Duodenal mucosa (tissue), 2 donors: Measurements from ENCODE around the gene PUS7L.
"Not testable (repeated sequence)": the region's sequence is repeated elsewhere in the genome, so short reads cannot be mapped to it uniquely, and the experiment has no call there.

Source experiments
- H3K27ac ChIP-seq: one replicate; pipeline ENCODE4 v1.7.0; 2013; ENCODE audit warnings: low read depth, low read length
- H3K27me3 ChIP-seq, 2 donors: one replicate each; pipeline ENCODE4 v1.7.0; 2013; ENCODE audit warnings: low read length in 2 of 2, control low read depth in 1 of 2; ENCODE audit not compliant: insufficient read depth in 2 of 2, control insufficient read depth in 1 of 2
- H3K36me3 ChIP-seq, 2 donors: one replicate each; pipeline ENCODE4 v1.7.0; 2013; ENCODE audit warnings: low read length in 2 of 2, control low read depth in 1 of 2; ENCODE audit not compliant: insufficient read depth in 2 of 2, control insufficient read depth in 1 of 2
- H3K4me1 ChIP-seq, 2 donors: one replicate each; pipeline ENCODE4 v1.7.0; 2013; ENCODE audit warnings: low read length in 2 of 2, control low read depth in 1 of 2; ENCODE audit not compliant: insufficient read depth in 2 of 2, control insufficient read depth in 1 of 2
- H3K4me3 ChIP-seq, 2 donors: one replicate each; pipeline ENCODE4 v1.7.0; 2013; ENCODE audit warnings: low read length in 2 of 2, low read depth in 1 of 2
- H3K9ac ChIP-seq, 2 donors: one replicate each; pipeline ENCODE4 v1.7.0; 2013; ENCODE audit warnings: low read length in 2 of 2, low read depth in 1 of 2
- H3K9me3 ChIP-seq, 2 donors: one replicate each; pipeline ENCODE4 v1.7.0; 2013; ENCODE audit warnings: low read length in 2 of 2, control low read depth in 1 of 2; ENCODE audit not compliant: control insufficient read depth in 1 of 2

The PUS7L gene

GRCh38 chr12:43751360-43751759 is 7.2 kb downstream of the PUS7L start:
- H3K36me3 ChIP-seq, H3K9me3 ChIP-seq, H3K4me3 ChIP-seq, H3K9ac ChIP-seq, H3K27me3 ChIP-seq, H3K4me1 ChIP-seq, H3K27ac ChIP-seq: not testable (repeated sequence)

DNA sequence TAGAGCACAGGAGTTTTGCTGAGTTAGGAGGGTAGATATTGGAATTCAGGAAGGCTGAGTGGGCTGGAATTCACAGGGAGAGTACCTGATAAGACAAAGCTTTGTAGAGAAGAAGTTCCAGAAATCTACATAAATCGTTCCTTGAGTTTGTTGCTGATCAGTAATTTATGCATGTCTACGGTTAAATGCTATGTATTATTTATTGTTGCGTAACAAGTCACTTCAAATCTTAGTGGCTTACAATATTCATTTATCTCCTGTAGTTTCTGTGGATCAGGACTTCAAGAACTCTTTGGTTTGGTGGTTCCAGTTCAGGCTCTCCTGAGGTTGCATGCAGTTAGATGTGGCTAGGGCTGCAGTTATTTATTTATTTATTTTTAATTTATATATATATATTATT is 7.8 kb downstream of the PUS7L start:
- Histone ChIP-seq H3K4me1 (peaks cover 0 to 5% of the 10 kb centered on the region in 2 donors), H3K27ac (no peak overlapping the region), H3K9ac (no peak overlapping the region), H3K4me3 (no peak overlapping the region), H3K27me3 (no peaks in the 10 kb centered on the region), H3K9me3 (peaks cover 0 to 5% of the 10 kb centered on the region in 2 donors), H3K36me3 (peaks cover 5 to 6% of the 10 kb centered on the region in 2 donors)

DNA sequence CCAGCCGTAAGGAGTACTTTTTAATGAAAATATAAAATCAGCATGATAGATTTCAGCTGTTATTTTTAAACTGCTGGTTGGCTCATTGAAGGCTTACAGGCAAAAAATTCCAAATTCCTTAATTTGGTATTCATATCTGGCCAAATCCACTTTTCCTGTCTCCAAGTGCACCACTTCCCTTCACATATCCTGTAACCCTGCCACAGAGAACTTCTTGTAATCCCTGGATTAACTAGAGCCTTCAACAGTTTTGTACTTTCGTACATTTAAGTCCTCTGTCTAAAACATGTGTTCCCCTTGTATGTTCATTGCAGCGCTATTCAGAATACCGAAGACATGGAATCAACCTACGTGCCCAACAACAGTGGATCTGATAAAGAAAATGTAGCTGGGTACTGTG is 9.6 kb downstream of the PUS7L start:
- peaks cover 0 to 5% of the 10 kb centered on the region in 2 donors for H3K9me3 ChIP-seq
- peaks cover 12 to 15% of the 10 kb centered on the region in 2 donors for H3K36me3 ChIP-seq
- H3K4me3 ChIP-seq: no peak overlapping the region
- H3K27me3 ChIP-seq: no peaks in the 10 kb centered on the region
- H3K4me1 ChIP-seq: peaks cover 0 to 5% of the 10 kb centered on the region in 2 donors
- H3K9ac ChIP-seq: no peak overlapping the region
- H3K27ac ChIP-seq: no peak overlapping the region

DNA sequence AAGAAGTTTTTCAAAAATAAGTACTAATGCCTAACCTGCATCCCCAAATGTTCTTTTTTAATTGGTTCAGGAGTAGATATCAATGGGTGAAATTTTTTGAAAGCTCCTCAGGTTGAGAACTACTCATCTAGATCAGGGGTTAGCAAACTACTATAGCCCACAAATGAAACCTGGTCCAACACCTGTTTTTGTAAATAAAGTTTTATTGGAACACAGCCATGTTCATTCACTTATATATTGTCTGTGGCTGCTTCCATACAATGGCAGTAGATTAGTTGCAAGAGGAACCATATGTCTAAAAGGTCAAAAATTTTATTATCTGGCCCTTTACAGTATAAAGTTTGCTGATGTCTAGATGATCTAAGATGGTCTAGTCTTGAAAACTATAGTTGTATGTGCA is 13.8 kb downstream of the PUS7L start:
- H3K9ac ChIP-seq: no peak overlapping the region
- no peak overlapping the region for H3K4me3 ChIP-seq
- peaks cover 10 to 12% of the 10 kb centered on the region in 2 donors for H3K36me3 ChIP-seq
- no peaks in the 10 kb centered on the region for H3K27me3 ChIP-seq
- H3K4me1 ChIP-seq: no peaks in the 10 kb centered on the region
- no peak overlapping the region for H3K27ac ChIP-seq
- no peaks in the 10 kb centered on the region for H3K9me3 ChIP-seq

- H3K36me3 ChIP-seq: peaks cover 10 to 12% of the 10 kb centered on the region in 2 donors
- H3K4me3 ChIP-seq: no peak overlapping the region
- no peak overlapping the region for H3K27ac ChIP-seq
Observed at GRCh38 chr12:43742106-43742505, 16.5 kb downstream of the PUS7L start.

DNA sequence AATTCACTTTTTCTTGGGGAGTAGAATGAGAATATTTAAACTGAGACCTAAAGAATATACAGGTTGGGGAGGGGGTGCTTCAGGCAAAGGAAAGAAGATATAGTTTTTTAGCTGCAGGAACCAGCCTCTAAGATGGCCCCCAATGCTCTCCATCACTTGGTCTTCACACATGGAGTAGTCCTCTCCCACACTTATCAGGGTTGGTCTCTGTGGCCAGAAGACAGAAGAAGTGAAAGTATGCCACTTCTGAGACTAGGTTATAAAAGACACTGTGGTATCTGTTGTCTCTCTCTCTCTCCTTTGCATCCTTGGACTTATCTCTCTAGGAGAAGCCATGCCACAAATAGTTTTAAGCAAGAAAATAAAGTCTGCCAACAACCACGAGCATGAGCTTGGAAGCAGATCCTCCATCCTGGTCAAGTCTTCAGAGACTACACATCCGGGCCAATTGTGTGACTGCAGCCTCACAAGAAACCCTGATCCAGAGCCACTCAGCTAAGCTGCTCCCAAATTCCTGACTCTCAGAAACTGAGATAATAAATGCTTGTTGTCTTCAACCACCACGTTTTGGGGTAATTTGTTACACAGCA is 18.0 kb downstream of the PUS7L start:
- H3K36me3 ChIP-seq: peaks cover 16 to 23% of the 10 kb centered on the region in 2 donors
- no peak overlapping the region for H3K9ac ChIP-seq
- no peak overlapping the region for H3K4me3 ChIP-seq
- H3K4me1 ChIP-seq: no peaks in the 10 kb centered on the region
- H3K9me3 ChIP-seq: no peaks in the 10 kb centered on the region
- H3K27me3 ChIP-seq: no peaks in the 10 kb centered on the region
- no peak overlapping the region for H3K27ac ChIP-seq

More at GRCh38 chr12:43742106-43742505, 16.5 kb downstream of the PUS7L start:
- Histone ChIP-seq H3K4me1 (no peaks in the 10 kb centered on the region), H3K9me3 (no peaks in the 10 kb centered on the region), H3K9ac (no peak overlapping the region), H3K27me3 (no peaks in the 10 kb centered on the region)

- Histone ChIP-seq H3K36me3 (peaks cover 5 to 30% of the 10 kb centered on the region in 2 donors), H3K27me3 (no peaks in the 10 kb centered on the region), H3K9me3 (no peaks in the 10 kb centered on the region), H3K9ac (no peak overlapping the region), H3K4me1 (no peaks in the 10 kb centered on the region), H3K4me3 (no peak overlapping the region), H3K27ac (no peak overlapping the region)
Observed at GRCh38 chr12:43737646-43738045, 20.9 kb downstream of the PUS7L start.

DNA sequence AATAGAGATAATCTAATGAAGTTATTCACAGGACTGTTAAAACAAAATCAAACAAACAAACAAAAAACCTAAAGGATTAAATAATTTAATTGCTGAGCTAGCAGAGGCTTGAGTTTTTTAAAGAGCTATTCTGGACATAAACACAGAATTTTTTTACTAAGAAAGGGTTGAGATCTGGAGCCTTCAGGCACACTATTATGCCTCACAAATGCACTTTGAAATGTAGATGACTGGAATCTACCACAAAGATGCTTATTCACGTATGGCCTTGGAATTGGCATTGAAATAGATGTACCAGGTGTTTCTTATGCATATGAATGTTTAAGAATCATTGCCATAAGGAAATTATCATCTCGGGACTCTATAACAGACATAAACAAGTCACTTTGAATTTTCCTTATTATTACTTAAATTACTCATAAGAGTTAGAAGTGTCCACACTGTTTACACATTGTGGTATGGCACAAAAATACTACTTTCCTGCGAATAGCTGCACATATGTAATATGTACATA is 21.6 kb downstream of the PUS7L start:
- Histone ChIP-seq H3K9me3 (no peaks in the 10 kb centered on the region), H3K27me3 (no peaks in the 10 kb centered on the region), H3K4me1 (no peaks in the 10 kb centered on the region), H3K36me3 (peaks cover 5 to 34% of the 10 kb centered on the region in 2 donors), H3K9ac (no peak overlapping the region), H3K27ac (no peak overlapping the region), H3K4me3 (no peak overlapping the region)

DNA sequence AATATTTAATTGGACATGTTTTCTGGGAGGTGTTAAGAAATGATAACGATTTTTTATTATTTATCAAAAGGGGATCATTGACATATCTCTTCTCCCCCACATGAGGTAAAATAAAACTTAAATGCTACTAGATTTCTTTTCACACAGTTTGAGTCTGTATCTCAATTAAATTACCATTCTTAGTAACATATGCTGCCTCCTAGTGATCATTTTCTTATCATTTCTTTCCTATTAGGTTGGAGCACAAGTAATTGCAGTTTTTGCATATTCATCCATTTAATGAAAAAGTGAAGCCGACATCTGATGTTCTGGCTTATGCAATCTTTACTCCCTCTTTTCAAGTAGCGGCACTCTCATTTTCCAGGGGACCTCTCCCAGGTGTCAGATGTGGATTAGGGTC is 24.9 kb downstream of the PUS7L start:
- Histone ChIP-seq H3K27ac (no peak overlapping the region), H3K4me1 (no peaks in the 10 kb centered on the region), H3K9me3 (no peaks in the 10 kb centered on the region), H3K9ac (no peak overlapping the region), H3K27me3 (no peaks in the 10 kb centered on the region), H3K36me3 (peaks cover 5 to 40% of the 10 kb centered on the region in 2 donors), H3K4me3 (no peak overlapping the region)

DNA sequence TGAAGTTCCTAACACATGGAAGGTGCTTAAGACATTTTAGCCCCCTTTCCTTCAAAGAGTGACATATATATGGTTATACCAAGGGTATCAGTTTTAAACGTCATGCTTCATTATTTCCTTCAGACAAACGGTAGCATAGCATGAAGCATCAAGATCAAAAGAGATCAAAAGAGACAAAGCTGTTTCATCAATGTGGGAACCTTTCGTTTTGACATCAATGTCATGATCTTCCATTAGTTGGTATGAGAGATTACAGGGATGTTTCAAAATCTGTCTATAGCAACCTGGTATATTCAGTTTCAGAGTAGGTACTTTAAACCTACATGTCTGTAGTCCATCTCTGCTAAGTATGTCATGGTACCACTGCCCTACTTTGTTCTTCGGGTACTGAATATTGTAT is 28.3 kb downstream of the PUS7L start:
- no peaks in the 10 kb centered on the region for H3K27me3 ChIP-seq
- no peak overlapping the region for H3K27ac ChIP-seq
- no peak overlapping the region for H3K4me3 ChIP-seq
- H3K9ac ChIP-seq: no peak overlapping the region
- no peaks in the 10 kb centered on the region for H3K4me1 ChIP-seq
- peaks cover 0 to 24% of the 10 kb centered on the region in 2 donors for H3K36me3 ChIP-seq
- no peaks in the 10 kb centered on the region for H3K9me3 ChIP-seq
